ENCODE measurements around the gene SLC25A28. TPM values are rescaled to one million over a fixed set of nuclear protein-coding genes. Genes with fewer than 3 reads are reported as not detected.

Gene SLC25A28
- total RNA-seq, 1 experiment from 2014 or later = 24.2 TPM

DNA sequence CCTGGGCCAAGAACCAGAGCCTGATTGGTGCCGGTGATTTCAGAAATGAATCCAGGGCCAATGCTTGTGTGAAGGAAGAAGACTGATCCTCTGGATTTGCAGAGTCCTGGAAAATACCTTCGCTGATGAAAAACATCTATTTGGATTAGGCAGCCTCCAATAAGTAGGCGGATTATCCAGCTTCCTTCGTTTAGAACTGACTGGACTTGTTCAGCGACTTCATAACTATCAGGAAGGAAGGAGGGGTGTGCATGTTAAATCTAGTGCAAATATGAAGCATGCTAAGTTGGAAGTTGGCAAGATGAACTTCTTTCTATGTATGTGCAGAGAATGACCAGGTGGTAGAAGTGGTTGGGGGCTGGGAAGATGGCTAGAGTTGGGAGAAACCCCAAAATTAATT is 46.4 kb downstream of the SLC25A28 start:
- no peak for DNase-seq
- TF ChIP-seq, protein P1, sequence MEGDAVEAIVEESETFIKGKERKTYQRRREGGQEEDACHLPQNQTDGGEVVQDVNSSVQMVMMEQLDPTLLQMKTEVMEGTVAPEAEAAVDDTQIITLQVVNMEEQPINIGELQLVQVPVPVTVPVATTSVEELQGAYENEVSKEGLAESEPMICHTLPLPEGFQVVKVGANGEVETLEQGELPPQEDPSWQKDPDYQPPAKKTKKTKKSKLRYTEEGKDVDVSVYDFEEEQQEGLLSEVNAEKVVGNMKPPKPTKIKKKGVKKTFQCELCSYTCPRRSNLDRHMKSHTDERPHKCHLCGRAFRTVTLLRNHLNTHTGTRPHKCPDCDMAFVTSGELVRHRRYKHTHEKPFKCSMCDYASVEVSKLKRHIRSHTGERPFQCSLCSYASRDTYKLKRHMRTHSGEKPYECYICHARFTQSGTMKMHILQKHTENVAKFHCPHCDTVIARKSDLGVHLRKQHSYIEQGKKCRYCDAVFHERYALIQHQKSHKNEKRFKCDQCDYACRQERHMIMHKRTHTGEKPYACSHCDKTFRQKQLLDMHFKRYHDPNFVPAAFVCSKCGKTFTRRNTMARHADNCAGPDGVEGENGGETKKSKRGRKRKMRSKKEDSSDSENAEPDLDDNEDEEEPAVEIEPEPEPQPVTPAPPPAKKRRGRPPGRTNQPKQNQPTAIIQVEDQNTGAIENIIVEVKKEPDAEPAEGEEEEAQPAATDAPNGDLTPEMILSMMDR (IDR thresholded peaks at IDR 0.05; ENCODE audit: unreplicated experiment) = no peak
- H3K9me3 Mint-ChIP-seq (ENCODE audit: low read depth, unreplicated experiment) = no peaks in the 10 kb centered on the region
- peaks cover 34% of the 10 kb centered on the region for H3K27me3 Mint-ChIP-seq (ENCODE audit: unreplicated experiment)
- H3K27ac Mint-ChIP-seq (ENCODE audit: unreplicated experiment) = no peak overlapping the region
- no TSS peak for BruUV-seq (replicated peaks)
- H3K4me1 Mint-ChIP-seq (ENCODE audit: low read depth, unreplicated experiment) = no peaks in the 10 kb centered on the region
- CTCF ChIA-PET = interaction anchor here (0.6 kb wide), 1 partner anchor 1831 kb away, joined by 3 read pairs; no protein-coding TSS in a partner anchor
- intact Hi-C loops (cut with micrococcal nuclease; ENCODE audit: unreplicated experiment) = loop anchor here (1.0 kb wide), 1 partner anchor 39 kb away; no protein-coding TSS in a partner anchor
- no peak overlapping the region for H3K4me3 Mint-ChIP-seq (ENCODE audit: low read depth, unreplicated experiment)
- H3K36me3 Mint-ChIP-seq (ENCODE audit: insufficient read depth, unreplicated experiment) = no peaks in the 10 kb centered on the region

DNA sequence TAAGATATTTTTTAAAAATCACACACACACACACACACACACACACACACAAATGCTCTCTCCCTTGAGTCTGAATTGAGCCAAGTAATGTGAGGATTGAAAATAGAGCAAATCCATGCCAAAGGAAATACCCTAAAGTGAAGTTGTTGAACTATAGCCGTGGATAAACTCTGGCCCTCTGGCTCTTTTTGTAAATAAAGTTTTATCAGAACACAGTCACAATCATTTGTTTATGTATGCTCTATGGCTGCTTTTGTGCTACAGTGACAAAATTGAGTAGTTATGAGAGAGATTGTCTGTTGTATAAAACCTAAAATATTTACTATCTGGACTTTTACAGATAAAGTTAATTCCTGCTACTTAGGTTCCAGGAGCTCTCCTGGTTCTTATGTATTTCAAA is 48.4 kb downstream of the SLC25A28 start:
- no peak for DNase-seq
- Mint-ChIP-seq H3K36me3 (ENCODE audit: insufficient read depth, unreplicated experiment) (no peaks in the 10 kb centered on the region), H3K4me1 (ENCODE audit: low read depth, unreplicated experiment) (no peaks in the 10 kb centered on the region), H3K27me3 (ENCODE audit: unreplicated experiment) (peaks cover 29% of the 10 kb centered on the region), H3K4me3 (ENCODE audit: low read depth, unreplicated experiment) (no peak overlapping the region), H3K27ac (ENCODE audit: unreplicated experiment) (no peak overlapping the region), H3K9me3 (ENCODE audit: low read depth, unreplicated experiment) (no peaks in the 10 kb centered on the region)
- TF ChIP-seq, protein P1 (IDR thresholded peaks at IDR 0.05; ENCODE audit: unreplicated experiment) = no peak
- no TSS peak for BruUV-seq (replicated peaks)
- CTCF ChIA-PET = no interaction called here
- intact Hi-C loops (cut with micrococcal nuclease; ENCODE audit: unreplicated experiment) = no loop called here

DNA sequence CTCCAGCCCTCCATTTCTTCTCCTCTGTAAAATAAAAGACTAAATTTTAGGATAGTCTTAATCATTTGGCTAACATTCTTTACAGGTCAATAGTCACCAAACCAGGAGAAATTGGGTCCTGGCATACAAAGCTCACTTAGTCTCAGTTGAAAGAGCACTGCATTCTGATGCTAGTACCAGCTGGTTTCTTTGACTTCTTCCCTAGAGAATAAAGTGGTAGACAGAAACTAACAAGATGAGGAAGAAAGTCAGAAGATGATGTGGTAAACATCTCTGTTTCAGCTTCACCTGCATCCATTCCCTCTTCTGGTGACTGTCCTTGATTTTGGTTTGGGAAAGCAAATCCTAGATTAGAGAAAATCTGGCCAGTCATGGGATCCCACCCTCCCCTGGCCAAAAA is 50.3 kb downstream of the SLC25A28 start:
- no TSS peak for BruUV-seq (replicated peaks)
- CTCF ChIA-PET = no interaction called here
- no peak for DNase-seq
- no peaks in the 10 kb centered on the region for H3K9me3 Mint-ChIP-seq (ENCODE audit: low read depth, unreplicated experiment)
- H3K27ac Mint-ChIP-seq (ENCODE audit: unreplicated experiment) = no peak overlapping the region
- no peaks in the 10 kb centered on the region for H3K36me3 Mint-ChIP-seq (ENCODE audit: insufficient read depth, unreplicated experiment)
- H3K27me3 Mint-ChIP-seq (ENCODE audit: unreplicated experiment) = peaks cover 38% of the 10 kb centered on the region
- intact Hi-C loops (cut with micrococcal nuclease; ENCODE audit: unreplicated experiment) = no loop called here
- no peak overlapping the region for H3K4me3 Mint-ChIP-seq (ENCODE audit: low read depth, unreplicated experiment)
- TF ChIP-seq, protein P1 (IDR thresholded peaks at IDR 0.05; ENCODE audit: unreplicated experiment) = no peak
- H3K4me1 Mint-ChIP-seq (ENCODE audit: low read depth, unreplicated experiment) = no peaks in the 10 kb centered on the region

DNA sequence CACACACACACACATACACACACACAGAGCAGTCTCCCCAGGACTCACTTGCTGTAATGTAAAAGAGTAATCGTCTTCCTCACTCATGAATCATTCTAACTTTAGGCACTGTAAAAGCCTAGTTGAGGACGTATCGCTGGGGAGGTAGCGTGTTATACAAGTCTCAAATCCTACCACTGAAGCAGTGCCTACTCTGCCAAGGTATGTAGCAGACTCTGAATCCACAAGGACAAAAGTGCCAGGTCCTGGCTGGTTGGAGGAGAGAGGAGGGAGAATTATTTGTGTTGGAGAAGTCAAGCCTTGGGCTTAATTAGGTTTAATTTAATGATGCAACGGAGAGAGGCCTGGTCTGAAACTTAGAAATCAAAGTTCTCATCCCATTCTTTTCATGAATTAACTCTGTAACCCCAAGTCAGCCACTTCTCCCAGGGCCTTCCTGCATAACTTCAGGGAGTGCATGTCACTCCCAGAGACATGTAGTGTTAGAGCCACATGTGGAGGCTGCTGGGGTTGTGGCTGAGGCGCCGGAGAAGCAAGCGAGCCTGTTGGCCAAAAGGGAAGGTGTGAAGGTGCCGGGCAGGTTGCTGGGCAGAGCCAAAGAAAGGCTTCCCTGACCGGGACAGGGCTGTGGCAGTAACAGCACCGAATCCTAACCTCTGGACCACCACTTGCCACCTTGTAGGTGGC is 50.8 kb downstream of the SLC25A28 start:
- intact Hi-C loops (cut with micrococcal nuclease; ENCODE audit: unreplicated experiment) = no loop called here
- Mint-ChIP-seq H3K36me3 (ENCODE audit: insufficient read depth, unreplicated experiment) (no peaks in the 10 kb centered on the region), H3K9me3 (ENCODE audit: low read depth, unreplicated experiment) (no peaks in the 10 kb centered on the region), H3K27ac (ENCODE audit: unreplicated experiment) (no peak overlapping the region), H3K4me1 (ENCODE audit: low read depth, unreplicated experiment) (no peaks in the 10 kb centered on the region), H3K4me3 (ENCODE audit: low read depth, unreplicated experiment) (no peak overlapping the region), H3K27me3 (ENCODE audit: unreplicated experiment) (peaks cover 37% of the 10 kb centered on the region)
- BruUV-seq (replicated peaks) = no TSS peak
- CTCF ChIA-PET = no interaction called here
- TF ChIP-seq, protein P1 (IDR thresholded peaks at IDR 0.05; ENCODE audit: unreplicated experiment) = no peak
- no peak for DNase-seq
